Measurements from ENCODE around the gene FRMD5. TPM values are rescaled to one million over a fixed set of nuclear protein-coding genes. Genes with fewer than 3 reads are reported as not detected.

FRMD5 gene
- total and polyA plus RNA-seq, 2 donors (not counting 1 experiment from before 2014, with no cell fraction given) = not detected

DNA sequence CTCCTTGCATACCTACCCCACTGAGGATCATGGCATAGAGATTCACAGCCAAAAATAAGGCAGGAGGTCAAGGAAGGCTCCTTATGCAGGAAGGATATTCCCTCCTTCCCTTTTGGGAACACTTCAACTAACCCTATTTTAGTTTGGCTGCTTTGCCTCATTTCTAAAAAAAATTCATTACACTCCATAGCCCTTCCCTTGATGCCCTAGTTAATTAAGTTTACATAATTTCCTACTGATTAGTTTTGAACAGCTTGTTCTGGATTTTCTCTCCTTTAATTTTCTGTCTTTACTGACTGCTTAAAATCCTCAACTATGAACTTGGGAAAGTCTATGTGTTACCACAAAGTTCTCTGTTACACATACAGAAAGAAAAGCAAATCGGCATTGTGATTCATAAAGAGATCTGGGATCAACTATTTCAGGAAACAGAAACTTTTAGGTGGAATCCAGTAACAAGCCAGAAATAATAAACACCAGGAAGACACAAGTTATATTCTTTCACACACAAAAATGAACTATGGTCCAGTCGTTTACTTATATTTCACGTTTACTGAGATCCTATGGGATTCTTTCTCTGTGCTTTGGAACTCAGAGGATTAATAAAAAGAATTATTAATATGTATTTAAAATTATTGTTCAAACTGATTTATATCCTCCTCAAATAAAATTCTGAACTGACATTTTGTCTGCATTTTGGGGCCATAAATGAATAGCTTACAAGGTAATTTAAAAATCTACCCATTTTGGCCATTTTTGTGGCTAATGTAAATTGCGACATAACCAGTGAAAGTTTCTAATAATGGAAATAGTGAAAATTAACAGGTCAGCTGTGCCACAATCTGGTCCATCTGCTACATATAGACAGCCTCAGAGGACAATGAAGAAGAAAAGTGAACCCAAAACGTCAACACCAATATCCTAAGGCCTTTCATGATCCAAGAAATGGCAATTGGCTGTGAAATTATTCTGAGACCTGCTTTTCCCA lies 113.8 kb downstream of the FRMD5 start:
- Mint-ChIP-seq H3K27me3 (peaks cover 9% of the 10 kb centered on the region), H3K27ac (no peak overlapping the region), H3K4me1 (peaks cover 16% of the 10 kb centered on the region), H3K4me3 (no peak overlapping the region), H3K9me3 (ENCODE audit: insufficient read depth) (peaks cover 2% of the 10 kb centered on the region)
- POLR2A ChIA-PET = no interaction called here
- ATAC-seq (ENCODE audit: low read depth) = no peak
- TF ChIP-seq, protein P1, sequence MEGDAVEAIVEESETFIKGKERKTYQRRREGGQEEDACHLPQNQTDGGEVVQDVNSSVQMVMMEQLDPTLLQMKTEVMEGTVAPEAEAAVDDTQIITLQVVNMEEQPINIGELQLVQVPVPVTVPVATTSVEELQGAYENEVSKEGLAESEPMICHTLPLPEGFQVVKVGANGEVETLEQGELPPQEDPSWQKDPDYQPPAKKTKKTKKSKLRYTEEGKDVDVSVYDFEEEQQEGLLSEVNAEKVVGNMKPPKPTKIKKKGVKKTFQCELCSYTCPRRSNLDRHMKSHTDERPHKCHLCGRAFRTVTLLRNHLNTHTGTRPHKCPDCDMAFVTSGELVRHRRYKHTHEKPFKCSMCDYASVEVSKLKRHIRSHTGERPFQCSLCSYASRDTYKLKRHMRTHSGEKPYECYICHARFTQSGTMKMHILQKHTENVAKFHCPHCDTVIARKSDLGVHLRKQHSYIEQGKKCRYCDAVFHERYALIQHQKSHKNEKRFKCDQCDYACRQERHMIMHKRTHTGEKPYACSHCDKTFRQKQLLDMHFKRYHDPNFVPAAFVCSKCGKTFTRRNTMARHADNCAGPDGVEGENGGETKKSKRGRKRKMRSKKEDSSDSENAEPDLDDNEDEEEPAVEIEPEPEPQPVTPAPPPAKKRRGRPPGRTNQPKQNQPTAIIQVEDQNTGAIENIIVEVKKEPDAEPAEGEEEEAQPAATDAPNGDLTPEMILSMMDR (IDR thresholded peaks at IDR 0.05) = no peak
- TF ChIP-seq EZH2 (IDR thresholded peaks at IDR 0.05; ENCODE audit: borderline replicate concordance, insufficient read depth, low read depth, low read length, poor library complexity, severe bottlenecking) = no peak
- no peak overlapping the region for H3K9ac ChIP-seq (ENCODE audit: low read length)
- H4K20me1 ChIP-seq (ENCODE audit: control insufficient read depth, insufficient read depth, low read length, poor library complexity, severe bottlenecking) = no peaks in the 10 kb centered on the region
- no peak overlapping the region for H3K27ac ChIP-seq (ENCODE audit: low read length in 2 of 2)
- H3K4me1 ChIP-seq (ENCODE audit: control insufficient read depth in 2 of 2, insufficient read depth in 2 of 2, low read length in 2 of 2) = no peaks in the 10 kb centered on the region
- no peak overlapping the region for H2AFZ ChIP-seq (ENCODE audit: insufficient read depth, low read depth, low read length, poor library complexity, severe bottlenecking)
- DNase-seq = no peak
- CTCF ChIA-PET = no interaction called here
- no peak overlapping the region for H3K4me3 ChIP-seq (ENCODE audit: control extremely low read depth in 1 of 5, extremely low read depth in 1 of 5, insufficient read depth in 1 of 5, low read depth in 2 of 5, low read length in 4 of 5)
- intact Hi-C loops (cut with micrococcal nuclease) = no loop called here
- WGBS (ENCODE audit: insufficient coverage) = no CpG with 5 or more reads among the region's 5 CpGs
- peaks cover 0 to 3% (median 0%) of the 10 kb centered on the region in 4 experiments for H3K27me3 ChIP-seq (replicated peaks in 1 of 4; ENCODE audit: control extremely low read depth in 1 of 4, control insufficient read depth in 3 of 4, insufficient read depth in 4 of 4, low read length in 3 of 4)
- no peak overlapping the region for H3K4me2 ChIP-seq (replicated peaks; ENCODE audit: low read depth, low read length, poor library complexity, severe bottlenecking)
- H3K36me3 ChIP-seq (replicated peaks in 1 of 2; ENCODE audit: control extremely low read depth in 1 of 2, control insufficient read depth in 1 of 2, extremely low read depth in 1 of 2, insufficient read depth in 2 of 2, low read length in 1 of 2) = no peaks in the 10 kb centered on the region
- peaks cover 0 to 2% (median 0%) of the 10 kb centered on the region in 3 donors for H3K9me3 ChIP-seq (ENCODE audit: control extremely low read depth in 1 of 3, control insufficient read depth in 2 of 3, insufficient read depth in 1 of 3, low read length in 2 of 3)
- H3K79me2 ChIP-seq (ENCODE audit: control insufficient read depth, insufficient read depth, low read length) = no peaks in the 10 kb centered on the region

DNA sequence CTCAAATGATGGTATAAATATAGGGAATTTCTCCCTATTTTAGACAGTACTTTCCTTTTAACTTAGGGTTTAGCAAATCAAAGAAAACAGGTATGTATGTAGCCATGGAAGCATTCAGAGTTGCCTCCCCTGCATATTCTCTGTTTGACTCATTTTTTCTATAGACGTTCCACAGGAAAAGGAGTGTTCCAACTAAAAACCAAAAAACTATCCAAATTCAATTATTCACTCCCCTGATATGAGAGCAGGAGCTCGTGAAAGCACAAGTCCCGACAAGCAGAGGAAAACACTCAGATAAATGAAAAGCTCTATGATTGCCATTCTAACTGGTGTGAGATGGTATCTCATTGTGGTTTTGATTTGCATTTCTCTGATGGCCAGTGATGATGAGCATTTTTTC lies 119.5 kb downstream of the FRMD5 start:
- Histone ChIP-seq H3K9ac (ENCODE audit: low read length) (no peak overlapping the region), H3K4me1 (ENCODE audit: control insufficient read depth in 2 of 2, insufficient read depth in 2 of 2, low read length in 2 of 2) (no peaks in the 10 kb centered on the region), H3K27me3 (replicated peaks in 1 of 4; ENCODE audit: control extremely low read depth in 1 of 4, control insufficient read depth in 3 of 4, insufficient read depth in 4 of 4, low read length in 3 of 4) (peaks cover 0 to 3% (median 0%) of the 10 kb centered on the region in 4 experiments), H3K9me3 (ENCODE audit: control extremely low read depth in 1 of 3, control insufficient read depth in 2 of 3, insufficient read depth in 1 of 3, low read length in 2 of 3) (peaks cover 0 to 2% (median 0%) of the 10 kb centered on the region in 3 donors), H3K27ac (ENCODE audit: low read length in 2 of 2) (no peak overlapping the region), H3K4me2 (replicated peaks; ENCODE audit: low read depth, low read length, poor library complexity, severe bottlenecking) (no peak overlapping the region), H3K36me3 (replicated peaks in 1 of 2; ENCODE audit: control extremely low read depth in 1 of 2, control insufficient read depth in 1 of 2, extremely low read depth in 1 of 2, insufficient read depth in 2 of 2, low read length in 1 of 2) (no peaks in the 10 kb centered on the region), H3K79me2 (ENCODE audit: control insufficient read depth, insufficient read depth, low read length) (no peaks in the 10 kb centered on the region), H3K4me3 (ENCODE audit: control extremely low read depth in 1 of 5, extremely low read depth in 1 of 5, insufficient read depth in 1 of 5, low read depth in 2 of 5, low read length in 4 of 5) (no peak overlapping the region), H4K20me1 (ENCODE audit: control insufficient read depth, insufficient read depth, low read length, poor library complexity, severe bottlenecking) (no peaks in the 10 kb centered on the region), H2AFZ (ENCODE audit: insufficient read depth, low read depth, low read length, poor library complexity, severe bottlenecking) (no peak overlapping the region)
- H3K27me3 Mint-ChIP-seq = peaks cover 11% of the 10 kb centered on the region
- H3K4me1 Mint-ChIP-seq = no peaks in the 10 kb centered on the region
- WGBS (ENCODE audit: insufficient coverage) = 100% methylated on average over 1 of the region's 3 CpGs
- ATAC-seq (ENCODE audit: low read depth) (no peak), DNase-seq (no peak)
- POLR2A ChIA-PET = no interaction called here
- CTCF ChIA-PET = no interaction called here
- H3K9me3 Mint-ChIP-seq (ENCODE audit: insufficient read depth) = peaks cover 2% of the 10 kb centered on the region
- TF ChIP-seq, protein P1 (IDR thresholded peaks at IDR 0.05) = no peak
- TF ChIP-seq EZH2 (IDR thresholded peaks at IDR 0.05; ENCODE audit: borderline replicate concordance, insufficient read depth, low read depth, low read length, poor library complexity, severe bottlenecking) = no peak
- intact Hi-C loops (cut with micrococcal nuclease) = no loop called here
- no peak overlapping the region for H3K27ac Mint-ChIP-seq
- no peak overlapping the region for H3K4me3 Mint-ChIP-seq
